Metanephros (tissue), 1 donor: ENCODE results near the gene SSR3. TPM values are rescaled to one million over a fixed set of nuclear protein-coding genes. Genes with fewer than 3 reads are reported as not detected.

ENCODE experiments used
- total RNA-seq: library from RNA; depleted of rRNA; stranded (reverse); fragments of >200 nt; gene quantifications from one replicate; pipeline ENCODE4 v1.2.3, GENCODE V29; 2014

The SSR3 gene
- total RNA-seq: 90.7 TPM

GRCh38 chr3:156554842-156555687 is at the start of gene SSR3:
SSR3 (minus strand) TSS chr3:156555117; CDS start chr3:156555089, 28 bp downstream.

Other genes with a start within 250 kb of the SSR3 start
- 27.2 TPM for gene TIPARP, start 119.5 kb upstream of the SSR3 start, total RNA-seq